Liver (tissue), 9 donors: ENCODE results near the gene EMC1. TPM values are rescaled to one million over a fixed set of nuclear protein-coding genes. Genes with fewer than 3 reads are reported as not detected.

ENCODE experiments used
- DNase-seq: peaks from one replicate; pipeline ENCODE4 v3.0.0-alpha.2; 2017; ENCODE audit warnings: low spot score
- H3K27ac ChIP-seq, 2 donors: one replicate each; pipeline ENCODE4 v1.7.0; 2013; ENCODE audit warnings: inconsistent platforms in 2 of 2, low read length in 2 of 2, control low read depth in 1 of 2, low read depth in 1 of 2, mild to moderate bottlenecking in 1 of 2
- H3K27me3 ChIP-seq, 4 donors: one replicate each; pipeline versions ENCODE4 v1.6.1 to v1.7.0; 2013; ENCODE audit warnings: low read length in 3 of 4, inconsistent platforms in 1 of 4, mild to moderate bottlenecking in 1 of 4, moderate library complexity in 1 of 4; ENCODE audit not compliant: control insufficient read depth in 4 of 4, insufficient read depth in 4 of 4
- H3K36me3 ChIP-seq, 4 donors: one replicate each; pipeline versions ENCODE4 v1.6.1 to v1.7.0; 2013; ENCODE audit warnings: low read length in 3 of 4, mild to moderate bottlenecking in 3 of 4, low read depth in 1 of 4, moderate library complexity in 1 of 4; ENCODE audit not compliant: control insufficient read depth in 4 of 4, insufficient read depth in 3 of 4
- H3K4me1 ChIP-seq, 4 donors: one replicate each; pipeline versions ENCODE4 v1.6.1 to v1.7.0; 2013; ENCODE audit warnings: low read length in 3 of 4, mild to moderate bottlenecking in 3 of 4, moderate library complexity in 1 of 4; ENCODE audit not compliant: control insufficient read depth in 4 of 4, insufficient read depth in 4 of 4
- H3K4me3 ChIP-seq, 3 donors: one replicate each; pipeline versions ENCODE4 v1.6.1 to v1.7.0; 2013; ENCODE audit warnings: low read length in 3 of 3, control low read depth in 1 of 3, low read depth in 1 of 3, mild to moderate bottlenecking in 1 of 3
- H3K9ac ChIP-seq, 2 donors: one replicate each; pipeline ENCODE4 v1.7.0; 2013; ENCODE audit warnings: low read length in 2 of 2, mild to moderate bottlenecking in 2 of 2, moderate library complexity in 2 of 2, control low read depth in 1 of 2, low read depth in 1 of 2
- H3K9me3 ChIP-seq, 4 donors: one replicate each; pipeline versions ENCODE4 v1.6.1 to v1.7.0; 2013; ENCODE audit warnings: low read length in 3 of 4; ENCODE audit not compliant: control insufficient read depth in 4 of 4
- EGR1 ChIP-seq, 2 donors: IDR thresholded peaks; 2 replicates each; pipeline ENCODE4 v1.6.1; 2016 to 2018; ENCODE audit warnings: antibody characterized with exemption in 2 of 2, low read depth in 2 of 2
- FOXA1 ChIP-seq: IDR thresholded peaks from 2 replicates; pipeline ENCODE4 v1.6.1; 2016; ENCODE audit warnings: antibody characterized with exemption
- FOXA2 ChIP-seq: IDR thresholded peaks from 2 replicates; pipeline ENCODE4 v1.6.1; 2016; ENCODE audit warnings: antibody characterized with exemption
- GABPA ChIP-seq, 2 donors: IDR thresholded peaks in 1 of 2; conservative IDR thresholded peaks in 1 of 2; 2 replicates each; pipeline ENCODE4 v1.6.1; 2016; ENCODE audit warnings: antibody characterized with exemption in 2 of 2, mild to moderate bottlenecking in 1 of 2, moderate library complexity in 1 of 2
- HNF4A ChIP-seq, 2 donors: conservative IDR thresholded peaks; 2 replicates each; pipeline ENCODE4 v1.6.1; 2016; ENCODE audit warnings: antibody characterized with exemption in 2 of 2, mild to moderate bottlenecking in 2 of 2
- JUND ChIP-seq, 2 donors: IDR thresholded peaks; 2 replicates each; pipeline ENCODE4 v1.6.1; 2016; ENCODE audit warnings: antibody characterized with exemption in 2 of 2
- MAX ChIP-seq: IDR thresholded peaks from 2 replicates; pipeline ENCODE4 v1.6.1; 2016; ENCODE audit warnings: antibody characterized with exemption
- RAD21 ChIP-seq, 2 donors: IDR thresholded peaks; 2 replicates each; pipeline ENCODE4 v1.6.1; 2016; ENCODE audit warnings: antibody characterized with exemption in 2 of 2, mild to moderate bottlenecking in 2 of 2
- RXRA ChIP-seq, 2 donors: IDR thresholded peaks; 2 replicates each; pipeline ENCODE4 v1.6.1; 2017 to 2018; ENCODE audit warnings: antibody characterized with exemption in 2 of 2, mild to moderate bottlenecking in 1 of 2
- SP1 ChIP-seq: IDR thresholded peaks from 2 replicates; pipeline ENCODE4 v1.6.1; 2018; ENCODE audit warnings: antibody characterized with exemption, mild to moderate bottlenecking
- TAF1 ChIP-seq: conservative IDR thresholded peaks from 2 replicates; pipeline ENCODE4 v1.6.1; 2016; ENCODE audit warnings: antibody characterized with exemption, mild to moderate bottlenecking
- YY1 ChIP-seq: IDR thresholded peaks from 2 replicates; pipeline ENCODE4 v1.6.1; 2016; ENCODE audit warnings: antibody characterized with exemption, mild to moderate bottlenecking
- WGBS: extraction: QIAGEN DNeasy Blood & Tissue Kit; methylation state at CpG from one replicate; pipeline ENCODE4 v1.1.7; 2013; 5-methylcytosine and 5-hydroxymethylcytosine counted together
- polyA plus RNA-seq, 2 donors: library from polyadenylated mRNA; stranded (reverse) in 1 of 2; unstranded in 1 of 2; fragments of 200-250 nt in 1 of 2; fragments of >200 nt in 1 of 2; fragmentation: Nextera tagmentation in 1 of 2; extraction: Ambion mirVana in 1 of 2; gene quantifications; one replicate each; pipeline versions ENCODE4 v1.2.1 to v1.2.3, GENCODE V29; 2013 to 2015
- total RNA-seq, 2 donors: library from RNA; depleted of rRNA; stranded (reverse); fragments of >200 nt; gene quantifications; one replicate each; pipeline ENCODE4 v1.2.3, GENCODE V29; 2014
- TF ChIP-seq, protein P1 (sequence below): IDR thresholded peaks from 2 replicates; pipeline ENCODE4 v1.6.1; 2016; ENCODE audit warnings: antibody characterized with exemption
- TF ChIP-seq, protein P2 (sequence below): fragments of 150-350 bp; IDR thresholded peaks from 2 replicates; pipeline ENCODE4 v1.5.1; 2017; ENCODE audit warnings: improper control_type of control experiment, low read depth, low read length; ENCODE audit not compliant: missing input control
- TF ChIP-seq, protein P3 (sequence below): IDR thresholded peaks from 2 replicates; pipeline ENCODE4 v1.6.1; 2016; ENCODE audit warnings: antibody characterized with exemption
- TF ChIP-seq, protein P4 (sequence below): IDR thresholded peaks from 2 replicates; pipeline ENCODE4 v1.6.1; 2016; ENCODE audit warnings: antibody characterized with exemption, mild to moderate bottlenecking
- donor health status: healthy.
- donor health status: healthy.
- donor health status: healthy.
- donor health status: healthy.
- donor health status: healthy.

The EMC1 gene
- total and polyA plus RNA-seq, 4 donors, result 8.0 to 33.6 (median 14.8) TPM

DNA sequence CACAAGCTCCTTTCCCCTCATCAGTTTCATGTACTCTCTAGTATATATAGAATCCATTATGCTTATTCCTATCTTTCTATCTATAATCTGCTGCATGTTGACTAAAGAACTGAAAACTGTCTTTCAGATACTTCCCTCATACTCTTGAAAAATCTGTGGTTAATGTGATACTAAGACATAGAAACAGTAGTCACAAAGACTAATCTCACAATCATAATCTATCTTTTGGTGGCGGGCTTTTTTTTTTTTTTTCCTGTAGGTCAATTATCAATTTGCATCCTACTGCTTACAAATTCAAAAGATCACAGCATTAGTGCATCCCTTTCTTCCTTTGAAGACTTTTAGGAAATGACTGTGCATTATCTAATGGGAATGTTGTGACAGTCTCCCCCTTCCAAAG, 45.9 kb downstream of the EMC1 start:
- no peak for DNase-seq
- TF ChIP-seq YY1 (no peak), FOXA2 (no peak), JUND (IDR thresholded peaks at IDR 0.05) (no peak), SP1 (no peak), MAX (no peak), HNF4A (conservative IDR thresholded peaks at IDR 0.05) (no peak), EGR1 (IDR thresholded peaks at IDR 0.05; ENCODE audit: low read depth in 2 of 2) (no peak), RXRA (IDR thresholded peaks at IDR 0.05) (no peak), FOXA1 (no peak)
- TF ChIP-seq, protein P1, sequence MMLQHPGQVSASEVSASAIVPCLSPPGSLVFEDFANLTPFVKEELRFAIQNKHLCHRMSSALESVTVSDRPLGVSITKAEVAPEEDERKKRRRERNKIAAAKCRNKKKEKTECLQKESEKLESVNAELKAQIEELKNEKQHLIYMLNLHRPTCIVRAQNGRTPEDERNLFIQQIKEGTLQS, result no peak
- TF ChIP-seq, protein P2, sequence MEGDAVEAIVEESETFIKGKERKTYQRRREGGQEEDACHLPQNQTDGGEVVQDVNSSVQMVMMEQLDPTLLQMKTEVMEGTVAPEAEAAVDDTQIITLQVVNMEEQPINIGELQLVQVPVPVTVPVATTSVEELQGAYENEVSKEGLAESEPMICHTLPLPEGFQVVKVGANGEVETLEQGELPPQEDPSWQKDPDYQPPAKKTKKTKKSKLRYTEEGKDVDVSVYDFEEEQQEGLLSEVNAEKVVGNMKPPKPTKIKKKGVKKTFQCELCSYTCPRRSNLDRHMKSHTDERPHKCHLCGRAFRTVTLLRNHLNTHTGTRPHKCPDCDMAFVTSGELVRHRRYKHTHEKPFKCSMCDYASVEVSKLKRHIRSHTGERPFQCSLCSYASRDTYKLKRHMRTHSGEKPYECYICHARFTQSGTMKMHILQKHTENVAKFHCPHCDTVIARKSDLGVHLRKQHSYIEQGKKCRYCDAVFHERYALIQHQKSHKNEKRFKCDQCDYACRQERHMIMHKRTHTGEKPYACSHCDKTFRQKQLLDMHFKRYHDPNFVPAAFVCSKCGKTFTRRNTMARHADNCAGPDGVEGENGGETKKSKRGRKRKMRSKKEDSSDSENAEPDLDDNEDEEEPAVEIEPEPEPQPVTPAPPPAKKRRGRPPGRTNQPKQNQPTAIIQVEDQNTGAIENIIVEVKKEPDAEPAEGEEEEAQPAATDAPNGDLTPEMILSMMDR, result no peak
- TF ChIP-seq, protein P3, sequence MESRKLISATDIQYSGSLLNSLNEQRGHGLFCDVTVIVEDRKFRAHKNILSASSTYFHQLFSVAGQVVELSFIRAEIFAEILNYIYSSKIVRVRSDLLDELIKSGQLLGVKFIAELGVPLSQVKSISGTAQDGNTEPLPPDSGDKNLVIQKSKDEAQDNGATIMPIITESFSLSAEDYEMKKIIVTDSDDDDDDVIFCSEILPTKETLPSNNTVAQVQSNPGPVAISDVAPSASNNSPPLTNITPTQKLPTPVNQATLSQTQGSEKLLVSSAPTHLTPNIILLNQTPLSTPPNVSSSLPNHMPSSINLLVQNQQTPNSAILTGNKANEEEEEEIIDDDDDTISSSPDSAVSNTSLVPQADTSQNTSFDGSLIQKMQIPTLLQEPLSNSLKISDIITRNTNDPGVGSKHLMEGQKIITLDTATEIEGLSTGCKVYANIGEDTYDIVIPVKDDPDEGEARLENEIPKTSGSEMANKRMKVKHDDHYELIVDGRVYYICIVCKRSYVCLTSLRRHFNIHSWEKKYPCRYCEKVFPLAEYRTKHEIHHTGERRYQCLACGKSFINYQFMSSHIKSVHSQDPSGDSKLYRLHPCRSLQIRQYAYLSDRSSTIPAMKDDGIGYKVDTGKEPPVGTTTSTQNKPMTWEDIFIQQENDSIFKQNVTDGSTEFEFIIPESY, result no peak
- Histone ChIP-seq H3K27me3 (no peaks in the 10 kb centered on the region), H3K4me1 (peaks cover 16 to 50% (median 39%) of the 10 kb centered on the region in 4 donors), H3K27ac (no peak overlapping the region), H3K9me3 (no peaks in the 10 kb centered on the region), H3K4me3 (no peak overlapping the region), H3K9ac (no peak overlapping the region), H3K36me3 (no peaks in the 10 kb centered on the region)
- WGBS, result 92% methylated on average over 1 of the region's 1 CpG

DNA sequence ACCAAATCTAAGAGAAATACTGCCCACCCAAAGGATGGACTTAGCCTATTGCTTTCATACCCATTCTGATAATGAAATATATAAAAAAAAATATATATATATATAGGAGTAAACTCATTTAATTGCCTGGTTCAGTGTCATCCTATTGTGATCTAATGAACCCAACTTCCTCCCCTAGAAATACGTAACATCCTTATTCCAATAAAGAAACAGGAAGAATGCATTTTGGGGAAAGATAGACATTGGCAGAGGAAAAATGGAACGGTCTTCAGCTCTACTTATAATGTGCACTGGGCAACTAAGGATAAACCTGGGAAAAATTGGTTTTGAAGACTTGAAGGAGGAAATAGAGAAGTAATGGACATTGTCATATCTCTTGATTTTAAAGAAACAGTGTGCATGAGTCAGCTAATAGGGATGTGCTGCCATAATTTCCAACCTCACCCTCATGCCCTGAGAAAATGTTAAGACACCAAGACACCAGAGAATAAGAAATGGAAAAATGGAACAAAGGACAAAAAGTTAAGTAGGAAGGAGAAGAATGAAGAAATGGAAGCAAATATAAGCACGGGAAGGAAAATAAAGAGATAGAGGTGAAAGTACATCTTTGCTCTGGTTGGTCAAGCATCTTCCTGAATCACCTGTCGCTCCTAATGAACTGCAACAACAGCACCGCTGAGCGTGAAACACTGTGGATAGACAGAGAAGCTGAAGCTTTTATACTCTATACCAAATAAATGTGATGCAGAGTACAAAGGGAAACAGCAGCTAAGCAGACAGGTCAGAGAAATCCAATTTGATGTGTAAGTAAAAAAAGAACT, 46.7 kb downstream of the EMC1 start:
- TF ChIP-seq YY1 (no peak), HNF4A (conservative IDR thresholded peaks at IDR 0.05) (no peak), RAD21 (IDR thresholded peaks at IDR 0.05) (no peak), JUND (IDR thresholded peaks at IDR 0.05) (no peak), GABPA (IDR thresholded peaks at IDR 0.05 in 1 of 2, conservative IDR thresholded peaks at IDR 0.05 in 1 of 2) (no peak), FOXA1 (no peak), TAF1 (no peak), FOXA2 (no peak), SP1 (no peak)
- TF ChIP-seq, protein P4, sequence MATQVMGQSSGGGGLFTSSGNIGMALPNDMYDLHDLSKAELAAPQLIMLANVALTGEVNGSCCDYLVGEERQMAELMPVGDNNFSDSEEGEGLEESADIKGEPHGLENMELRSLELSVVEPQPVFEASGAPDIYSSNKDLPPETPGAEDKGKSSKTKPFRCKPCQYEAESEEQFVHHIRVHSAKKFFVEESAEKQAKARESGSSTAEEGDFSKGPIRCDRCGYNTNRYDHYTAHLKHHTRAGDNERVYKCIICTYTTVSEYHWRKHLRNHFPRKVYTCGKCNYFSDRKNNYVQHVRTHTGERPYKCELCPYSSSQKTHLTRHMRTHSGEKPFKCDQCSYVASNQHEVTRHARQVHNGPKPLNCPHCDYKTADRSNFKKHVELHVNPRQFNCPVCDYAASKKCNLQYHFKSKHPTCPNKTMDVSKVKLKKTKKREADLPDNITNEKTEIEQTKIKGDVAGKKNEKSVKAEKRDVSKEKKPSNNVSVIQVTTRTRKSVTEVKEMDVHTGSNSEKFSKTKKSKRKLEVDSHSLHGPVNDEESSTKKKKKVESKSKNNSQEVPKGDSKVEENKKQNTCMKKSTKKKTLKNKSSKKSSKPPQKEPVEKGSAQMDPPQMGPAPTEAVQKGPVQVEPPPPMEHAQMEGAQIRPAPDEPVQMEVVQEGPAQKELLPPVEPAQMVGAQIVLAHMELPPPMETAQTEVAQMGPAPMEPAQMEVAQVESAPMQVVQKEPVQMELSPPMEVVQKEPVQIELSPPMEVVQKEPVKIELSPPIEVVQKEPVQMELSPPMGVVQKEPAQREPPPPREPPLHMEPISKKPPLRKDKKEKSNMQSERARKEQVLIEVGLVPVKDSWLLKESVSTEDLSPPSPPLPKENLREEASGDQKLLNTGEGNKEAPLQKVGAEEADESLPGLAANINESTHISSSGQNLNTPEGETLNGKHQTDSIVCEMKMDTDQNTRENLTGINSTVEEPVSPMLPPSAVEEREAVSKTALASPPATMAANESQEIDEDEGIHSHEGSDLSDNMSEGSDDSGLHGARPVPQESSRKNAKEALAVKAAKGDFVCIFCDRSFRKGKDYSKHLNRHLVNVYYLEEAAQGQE, result no peak
- TF ChIP-seq, protein P2, result no peak
- TF ChIP-seq, protein P3, result no peak
- Histone ChIP-seq H3K4me1 (peaks cover 20 to 55% (median 41%) of the 10 kb centered on the region in 4 donors), H3K36me3 (peaks cover 0 to 1% (median 0%) of the 10 kb centered on the region in 4 donors), H3K9ac (no peak overlapping the region), H3K9me3 (no peaks in the 10 kb centered on the region), H3K27ac (no peak overlapping the region), H3K27me3 (no peaks in the 10 kb centered on the region), H3K4me3 (no peak overlapping the region)
- DNase-seq, result no peak
- 87% methylated on average over 6 of the region's 6 CpGs for WGBS
